ENCODE results near the gene GALNTL6.

- TF ChIP-seq, protein P1, sequence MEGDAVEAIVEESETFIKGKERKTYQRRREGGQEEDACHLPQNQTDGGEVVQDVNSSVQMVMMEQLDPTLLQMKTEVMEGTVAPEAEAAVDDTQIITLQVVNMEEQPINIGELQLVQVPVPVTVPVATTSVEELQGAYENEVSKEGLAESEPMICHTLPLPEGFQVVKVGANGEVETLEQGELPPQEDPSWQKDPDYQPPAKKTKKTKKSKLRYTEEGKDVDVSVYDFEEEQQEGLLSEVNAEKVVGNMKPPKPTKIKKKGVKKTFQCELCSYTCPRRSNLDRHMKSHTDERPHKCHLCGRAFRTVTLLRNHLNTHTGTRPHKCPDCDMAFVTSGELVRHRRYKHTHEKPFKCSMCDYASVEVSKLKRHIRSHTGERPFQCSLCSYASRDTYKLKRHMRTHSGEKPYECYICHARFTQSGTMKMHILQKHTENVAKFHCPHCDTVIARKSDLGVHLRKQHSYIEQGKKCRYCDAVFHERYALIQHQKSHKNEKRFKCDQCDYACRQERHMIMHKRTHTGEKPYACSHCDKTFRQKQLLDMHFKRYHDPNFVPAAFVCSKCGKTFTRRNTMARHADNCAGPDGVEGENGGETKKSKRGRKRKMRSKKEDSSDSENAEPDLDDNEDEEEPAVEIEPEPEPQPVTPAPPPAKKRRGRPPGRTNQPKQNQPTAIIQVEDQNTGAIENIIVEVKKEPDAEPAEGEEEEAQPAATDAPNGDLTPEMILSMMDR (IDR thresholded peaks at IDR 0.05): no peak
- no peak for TF ChIP-seq POLR2AphosphoS5 (IDR thresholded peaks at IDR 0.05)
Measured at GRCh38 chr4:172780566-172781081, 967.4 kb downstream of the GALNTL6 start.
